B cell (primary cell): ENCODE data around the gene PLAAT4. TPM values are rescaled to one million over a fixed set of nuclear protein-coding genes. Genes with fewer than 3 reads are reported as not detected.

Experiments used
- ATAC-seq: fragments of 200-7000 bp; cut with Tn5 transposase; one replicate; pipeline ENCODE4 v1.10.0; 2021; ENCODE audit warnings: low read depth, mild to moderate bottlenecking, moderate number of reproducible peaks, moderate library complexity
- CTCF ChIA-PET: fragments of 350-600 bp; sonication (Branson Sonifier 250); formaldehyde crosslinking; loops from one replicate; lab custom pipeline; 2021; ENCODE audit warnings: antibody characterized with exemption, inconsistent platforms; lab: Charles Lee
- POLR2A ChIA-PET: fragments of 350-600 bp; sonication (Branson Sonifier 250); formaldehyde crosslinking; loops from one replicate; lab custom pipeline; 2021; ENCODE audit warnings: antibody characterized with exemption; lab: Charles Lee
- DNase-seq: peaks from one replicate; pipeline ENCODE4 v3.0.0; 2013
- H2AFZ ChIP-seq: 2 replicates; pipeline ENCODE4 v1.6.1; 2012; ENCODE audit warnings: mild to moderate bottlenecking, low read depth, low read length; ENCODE audit not compliant: insufficient read depth, poor library complexity, severe bottlenecking
- H3K27ac ChIP-seq, 2 donors: 1 replicate in 1 of 2; 2 replicates in 1 of 2; pipeline ENCODE4 v1.5.1; 2012 to 2013; ENCODE audit warnings: low read length in 2 of 2, mild to moderate bottlenecking in 2 of 2, moderate library complexity in 1 of 2
- H3K27me3 ChIP-seq, 4 experiments: fragments of 200-600 bp in 1 of 4; sonication (generic) in 1 of 4; replicated peaks in 1 of 4; 1 replicate in 2 of 4; 2 replicates in 2 of 4; pipeline versions ENCODE4 v1.6.1 to v1.7.0; 2013 to 2016; ENCODE audit warnings: low read length in 3 of 4, mild to moderate bottlenecking in 2 of 4, mixed read lengths in 1 of 4, moderate library complexity in 1 of 4; ENCODE audit not compliant: insufficient read depth in 4 of 4, control insufficient read depth in 3 of 4; ENCODE audit errors: control extremely low read depth in 1 of 4
- H3K36me3 ChIP-seq, 2 experiments: replicated peaks in 1 of 2; 1 replicate in 1 of 2; 2 replicates in 1 of 2; pipeline versions ENCODE4 v1.6.1 to v1.7.1; 2013; ENCODE audit warnings: low read length in 1 of 2; ENCODE audit not compliant: insufficient read depth in 2 of 2, control insufficient read depth in 1 of 2; ENCODE audit errors: control extremely low read depth in 1 of 2, extremely low read depth in 1 of 2
- H3K4me1 ChIP-seq, 2 donors: fragments of 200-600 bp in 1 of 2; sonication (generic) in 1 of 2; 1 replicate in 1 of 2; 2 replicates in 1 of 2; pipeline versions ENCODE4 v1.5.1 to v1.6.1; 2013 to 2017; ENCODE audit warnings: low read length in 2 of 2; ENCODE audit not compliant: control insufficient read depth in 2 of 2, insufficient read depth in 2 of 2
- H3K4me2 ChIP-seq: replicated peaks from 2 replicates; pipeline ENCODE3; 2012; ENCODE audit warnings: mild to moderate bottlenecking, low read depth, low read length; ENCODE audit not compliant: poor library complexity, severe bottlenecking
- H3K4me3 ChIP-seq, 5 experiments: fragments of 200-600 bp in 1 of 5; sonication (generic) in 1 of 5; 1 replicate in 3 of 5; 2 replicates in 2 of 5; pipeline versions ENCODE4 v1.5.1 to v1.7.0; 2011 to 2016; ENCODE audit warnings: low read length in 4 of 5, mild to moderate bottlenecking in 4 of 5, low read depth in 2 of 5, control low read depth in 1 of 5, moderate library complexity in 1 of 5; ENCODE audit not compliant: insufficient read depth in 1 of 5; ENCODE audit errors: control extremely low read depth in 1 of 5, extremely low read depth in 1 of 5
- H3K79me2 ChIP-seq: fragments of 200-600 bp; sonication (generic); one replicate; pipeline ENCODE4 v1.6.0; 2016; ENCODE audit warnings: low read length; ENCODE audit not compliant: control insufficient read depth, insufficient read depth
- H3K9ac ChIP-seq: fragments of 200-600 bp; sonication (generic); 2 replicates; pipeline ENCODE4 v1.6.1; 2017; ENCODE audit warnings: mild to moderate bottlenecking, low read length, moderate library complexity
- H3K9me3 ChIP-seq, 3 donors: one replicate each; pipeline versions ENCODE4 v1.6.1 to v1.7.1; 2013; ENCODE audit warnings: low read length in 2 of 3; ENCODE audit not compliant: control insufficient read depth in 2 of 3, insufficient read depth in 1 of 3; ENCODE audit errors: control extremely low read depth in 1 of 3
- H4K20me1 ChIP-seq: 2 replicates; pipeline ENCODE4 v1.6.0; 2012; ENCODE audit warnings: mild to moderate bottlenecking, low read length; ENCODE audit not compliant: insufficient read depth, control insufficient read depth, poor library complexity, severe bottlenecking
- H3K27ac Mint-ChIP-seq: one replicate; pipeline ENCODE4 v1.8.0; 2021; ENCODE audit warnings: mixed read lengths
- H3K27me3 Mint-ChIP-seq: one replicate; pipeline ENCODE4 v1.8.0; 2021; ENCODE audit warnings: mixed read lengths
- H3K4me1 Mint-ChIP-seq: one replicate; pipeline ENCODE4 v1.8.0; 2021; ENCODE audit warnings: mixed read lengths
- H3K4me3 Mint-ChIP-seq: one replicate; pipeline ENCODE4 v1.8.0; 2021; ENCODE audit warnings: mixed read lengths
- H3K9me3 Mint-ChIP-seq: one replicate; pipeline ENCODE4 v1.8.0; 2022; ENCODE audit warnings: mixed read lengths; ENCODE audit not compliant: insufficient read depth
- CTCF ChIP-seq: fragments of 200-600 bp; IDR thresholded peaks from one replicate; pipeline ENCODE4 v1.8.0; 2022; ENCODE audit warnings: antibody characterized with exemption, mild to moderate bottlenecking
- EZH2 ChIP-seq: IDR thresholded peaks from 2 replicates; pipeline ENCODE4 v1.6.1; 2012; ENCODE audit warnings: borderline replicate concordance, low read depth, mild to moderate bottlenecking, moderate library complexity, low read length; ENCODE audit not compliant: insufficient read depth, poor library complexity, severe bottlenecking
- WGBS: methylation state at CpG from one replicate; pipeline ENCODE4 v1.1.5; 2013; ENCODE audit warnings: missing lambda C conversion rate; ENCODE audit not compliant: insufficient coverage; 5-methylcytosine and 5-hydroxymethylcytosine counted together
- intact Hi-C: fragments of 100-400 bp; cut with micrococcal nuclease; formaldehyde crosslinking; loops from one replicate; pipeline ENCODE4 v1.10.0; 2022
- polyA plus RNA-seq: library from polyadenylated mRNA; depleted of rRNA; stranded (reverse); fragments of >200 nt; gene quantifications from 2 replicates; pipeline ENCODE4 v1.2.3, GENCODE V29; 2012
- total RNA-seq, 2 donors: library from RNA; stranded (reverse); fragments of 120-200 nt in 1 of 2; gene quantifications; 1 replicate in 1 of 2; 2 replicates in 1 of 2; pipeline versions ENCODE4 v1.2.3 to v1.2.4, GENCODE V29; 2013 to 2022

The PLAAT4 gene
- total and polyA plus RNA-seq, 2 donors (not counting 1 experiment from before 2014, with no cell fraction given), result 13.1 to 35.0 TPM

- Histone ChIP-seq H3K36me3 (no peaks in the 10 kb centered on the region), H3K27me3 (peaks cover 0 to 28% (median 20%) of the 10 kb centered on the region in 4 experiments), H3K4me1 (peaks cover 0 to 7% of the 10 kb centered on the region in 2 donors), H3K9me3 (peaks cover 0 to 2% (median 1%) of the 10 kb centered on the region in 3 donors), H3K9ac (no peak overlapping the region), H2AFZ (no peak overlapping the region), H3K4me3 (no peak overlapping the region), H3K79me2 (no peaks in the 10 kb centered on the region), H3K4me2 (no peak overlapping the region), H3K27ac (no peak overlapping the region), H4K20me1 (no peaks in the 10 kb centered on the region)
- Mint-ChIP-seq H3K9me3 (peaks cover 2% of the 10 kb centered on the region), H3K4me1 (peaks cover 11% of the 10 kb centered on the region), H3K27ac (no peak overlapping the region), H3K4me3 (no peak overlapping the region), H3K27me3 (peaks cover 70% of the 10 kb centered on the region)
- DNase-seq, result no peak
- ATAC-seq, result no peak
- ChIA-PET CTCF (interaction anchor here (1.3 kb wide), 1 partner anchor 13 kb away, joined by 3 read pairs; no protein-coding TSS in a partner anchor), POLR2A (no interaction called here)
- intact Hi-C loops, result no loop called here
- no CpG with 5 or more reads among the region's 1 CpG for WGBS
- TF ChIP-seq CTCF (no peak), EZH2 (no peak)
Measured at GRCh38 chr11:63492441-63492840, 44.2 kb upstream of the PLAAT4 start.

- Histone ChIP-seq H2AFZ (no peak overlapping the region), H3K9me3 (peaks cover under 1 to 2% (median 1%) of the 10 kb centered on the region in 3 donors), H3K36me3 (no peaks in the 10 kb centered on the region), H4K20me1 (no peaks in the 10 kb centered on the region), H3K9ac (no peak overlapping the region), H3K4me2 (no peak overlapping the region), H3K4me1 (peaks cover 0 to 7% of the 10 kb centered on the region in 2 donors), H3K27ac (no peak overlapping the region), H3K27me3 (peaks cover 0 to 30% (median 23%) of the 10 kb centered on the region in 4 experiments), H3K79me2 (no peaks in the 10 kb centered on the region), H3K4me3 (no peak overlapping the region)
- Mint-ChIP-seq H3K27ac (no peak overlapping the region), H3K4me3 (no peak overlapping the region), H3K9me3 (peaks cover 2% of the 10 kb centered on the region), H3K4me1 (peaks cover 11% of the 10 kb centered on the region), H3K27me3 (peaks cover 73% of the 10 kb centered on the region)
- intact Hi-C loops, result no loop called here
- WGBS, result no CpG with 5 or more reads among the region's 1 CpG
- ATAC-seq (no peak), DNase-seq (no peak)
- ChIA-PET CTCF (interaction anchor here (0.6 to 1.3 kb wide), 3 partner anchors 14 to 650 kb away, joined by 3 to 5 read pairs (median 3); no protein-coding TSS in a partner anchor), POLR2A (no interaction called here)
- TF ChIP-seq EZH2, result no peak
- TF ChIP-seq CTCF, result no peak
Measured at GRCh38 chr11:63493127-63493526, 43.5 kb upstream of the PLAAT4 start.
